ENCODE measurements around the gene SCGB2A2.

DNA sequence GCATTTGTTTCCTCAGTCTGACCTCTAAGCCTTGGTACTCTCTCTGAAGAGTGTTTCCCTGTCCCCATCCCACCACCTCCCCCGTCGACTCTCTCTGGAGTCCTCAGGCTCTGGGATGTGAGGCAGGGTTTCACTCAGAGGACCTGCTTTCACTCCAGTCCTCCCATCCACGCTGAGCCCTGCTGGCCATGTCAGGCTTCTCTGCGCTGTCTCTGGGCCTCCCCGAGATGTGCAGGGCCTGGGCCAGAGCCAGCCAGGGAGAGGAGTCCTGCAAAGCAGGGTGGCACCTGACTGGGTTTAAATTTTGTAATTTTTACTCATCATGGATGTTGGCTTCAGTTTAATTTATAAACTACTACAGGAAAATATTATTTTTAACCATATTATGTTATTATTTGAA is 3.3 kb downstream of the SCGB2A2 start:
- TF ChIP-seq CTCF (IDR thresholded peaks at IDR 0.05) (no peak), POLR2A (IDR thresholded peaks at IDR 0.05) (no peak)
